HL-60 (cell line): Measurements from ENCODE around the gene ZNF708.
"Not testable (repeated sequence)": the region's sequence is repeated elsewhere in the genome, so short reads cannot be mapped to it uniquely, and the experiment has no call there.

Source experiments
- DNase-seq, 2 experiments: peaks; one replicate each; pipeline ENCODE4 v3.0.0-alpha.2; 2010 to 2020; ENCODE audit warnings: low read depth in 1 of 2, low spot score in 1 of 2
- H3K27ac ChIP-seq: fragments of 250-450 bp; sonication (Bioruptor Pico); replicated peaks from 2 replicates; pipeline ENCODE4 v1.5.1; 2020; ENCODE audit warnings: mild to moderate bottlenecking, moderate library complexity
- H3K27me3 ChIP-seq: fragments of 250-450 bp; sonication (Bioruptor Pico); 2 replicates; pipeline ENCODE4 v1.5.1; 2021; ENCODE audit warnings: mild to moderate bottlenecking, moderate library complexity; ENCODE audit not compliant: insufficient read depth, poor library complexity, severe bottlenecking
- H3K4me3 ChIP-seq: replicated peaks from 2 replicates; pipeline ENCODE4 v1.5.1; 2011; ENCODE audit warnings: mild to moderate bottlenecking, control low read depth, low read length; ENCODE audit not compliant: insufficient read depth
- GABPA ChIP-seq: IDR thresholded peaks from 2 replicates; pipeline ENCODE4 v1.6.1; 2012; ENCODE audit warnings: low read depth
- POLR2AphosphoS5 ChIP-seq: IDR thresholded peaks from 2 replicates; pipeline ENCODE4 v1.6.1; 2012; ENCODE audit warnings: low read depth
- SPI1 ChIP-seq: IDR thresholded peaks from 2 replicates; pipeline ENCODE4 v1.6.1; 2012; ENCODE audit warnings: low read depth, mild to moderate bottlenecking, borderline replicate concordance
- TF ChIP-seq, protein P1 (sequence below): IDR thresholded peaks from one replicate; pipeline ENCODE4 v1.5.1; 2011; ENCODE audit warnings: low read length, control low read depth, inconsistent platforms; ENCODE audit not compliant: insufficient read depth
- TF ChIP-seq, protein P2 (sequence below): IDR thresholded peaks from 2 replicates; pipeline ENCODE4 v1.6.1; 2012; ENCODE audit warnings: low read depth; ENCODE audit not compliant: insufficient replicate concordance

Gene ZNF708

DNA sequence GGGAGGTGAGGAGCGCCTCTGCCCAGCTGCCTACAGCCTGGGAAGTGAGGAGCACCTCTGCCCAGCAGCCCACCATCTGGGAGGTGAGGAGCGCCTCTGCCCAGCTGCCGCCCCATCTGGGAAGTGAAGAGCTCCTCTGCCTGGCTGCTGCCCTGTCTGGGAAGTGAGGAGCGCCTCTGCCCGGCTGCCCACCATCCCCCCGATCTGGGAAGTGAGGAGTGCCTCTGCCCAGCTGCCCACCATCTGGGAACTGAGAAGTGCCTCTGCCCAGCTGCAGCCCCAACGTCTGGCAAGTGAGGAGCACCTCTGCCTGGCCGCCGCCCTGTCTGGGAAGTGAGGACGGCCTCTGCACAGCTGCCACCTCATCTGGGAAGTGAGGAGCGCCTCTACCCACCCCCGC lies 64.3 kb downstream of the ZNF708 start:
- Histone ChIP-seq H3K4me3 (no peak overlapping the region), H3K27me3 (no peaks in the 10 kb centered on the region), H3K27ac (no peak overlapping the region)
- TF ChIP-seq, protein P1, sequence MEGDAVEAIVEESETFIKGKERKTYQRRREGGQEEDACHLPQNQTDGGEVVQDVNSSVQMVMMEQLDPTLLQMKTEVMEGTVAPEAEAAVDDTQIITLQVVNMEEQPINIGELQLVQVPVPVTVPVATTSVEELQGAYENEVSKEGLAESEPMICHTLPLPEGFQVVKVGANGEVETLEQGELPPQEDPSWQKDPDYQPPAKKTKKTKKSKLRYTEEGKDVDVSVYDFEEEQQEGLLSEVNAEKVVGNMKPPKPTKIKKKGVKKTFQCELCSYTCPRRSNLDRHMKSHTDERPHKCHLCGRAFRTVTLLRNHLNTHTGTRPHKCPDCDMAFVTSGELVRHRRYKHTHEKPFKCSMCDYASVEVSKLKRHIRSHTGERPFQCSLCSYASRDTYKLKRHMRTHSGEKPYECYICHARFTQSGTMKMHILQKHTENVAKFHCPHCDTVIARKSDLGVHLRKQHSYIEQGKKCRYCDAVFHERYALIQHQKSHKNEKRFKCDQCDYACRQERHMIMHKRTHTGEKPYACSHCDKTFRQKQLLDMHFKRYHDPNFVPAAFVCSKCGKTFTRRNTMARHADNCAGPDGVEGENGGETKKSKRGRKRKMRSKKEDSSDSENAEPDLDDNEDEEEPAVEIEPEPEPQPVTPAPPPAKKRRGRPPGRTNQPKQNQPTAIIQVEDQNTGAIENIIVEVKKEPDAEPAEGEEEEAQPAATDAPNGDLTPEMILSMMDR: no peak
- TF ChIP-seq, protein P2, sequence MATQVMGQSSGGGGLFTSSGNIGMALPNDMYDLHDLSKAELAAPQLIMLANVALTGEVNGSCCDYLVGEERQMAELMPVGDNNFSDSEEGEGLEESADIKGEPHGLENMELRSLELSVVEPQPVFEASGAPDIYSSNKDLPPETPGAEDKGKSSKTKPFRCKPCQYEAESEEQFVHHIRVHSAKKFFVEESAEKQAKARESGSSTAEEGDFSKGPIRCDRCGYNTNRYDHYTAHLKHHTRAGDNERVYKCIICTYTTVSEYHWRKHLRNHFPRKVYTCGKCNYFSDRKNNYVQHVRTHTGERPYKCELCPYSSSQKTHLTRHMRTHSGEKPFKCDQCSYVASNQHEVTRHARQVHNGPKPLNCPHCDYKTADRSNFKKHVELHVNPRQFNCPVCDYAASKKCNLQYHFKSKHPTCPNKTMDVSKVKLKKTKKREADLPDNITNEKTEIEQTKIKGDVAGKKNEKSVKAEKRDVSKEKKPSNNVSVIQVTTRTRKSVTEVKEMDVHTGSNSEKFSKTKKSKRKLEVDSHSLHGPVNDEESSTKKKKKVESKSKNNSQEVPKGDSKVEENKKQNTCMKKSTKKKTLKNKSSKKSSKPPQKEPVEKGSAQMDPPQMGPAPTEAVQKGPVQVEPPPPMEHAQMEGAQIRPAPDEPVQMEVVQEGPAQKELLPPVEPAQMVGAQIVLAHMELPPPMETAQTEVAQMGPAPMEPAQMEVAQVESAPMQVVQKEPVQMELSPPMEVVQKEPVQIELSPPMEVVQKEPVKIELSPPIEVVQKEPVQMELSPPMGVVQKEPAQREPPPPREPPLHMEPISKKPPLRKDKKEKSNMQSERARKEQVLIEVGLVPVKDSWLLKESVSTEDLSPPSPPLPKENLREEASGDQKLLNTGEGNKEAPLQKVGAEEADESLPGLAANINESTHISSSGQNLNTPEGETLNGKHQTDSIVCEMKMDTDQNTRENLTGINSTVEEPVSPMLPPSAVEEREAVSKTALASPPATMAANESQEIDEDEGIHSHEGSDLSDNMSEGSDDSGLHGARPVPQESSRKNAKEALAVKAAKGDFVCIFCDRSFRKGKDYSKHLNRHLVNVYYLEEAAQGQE: no peak
- TF ChIP-seq POLR2AphosphoS5 (no peak), GABPA (no peak), SPI1 (no peak)
- no peak for DNase-seq

- Histone ChIP-seq H3K27ac (no peak overlapping the region), H3K4me3 (no peak overlapping the region), H3K27me3 (no peaks in the 10 kb centered on the region)
- no peak for DNase-seq
- no peak for TF ChIP-seq POLR2AphosphoS5
Measured at GRCh38 chr19:21264416-21264815, 64.8 kb downstream of the ZNF708 start.

DNA sequence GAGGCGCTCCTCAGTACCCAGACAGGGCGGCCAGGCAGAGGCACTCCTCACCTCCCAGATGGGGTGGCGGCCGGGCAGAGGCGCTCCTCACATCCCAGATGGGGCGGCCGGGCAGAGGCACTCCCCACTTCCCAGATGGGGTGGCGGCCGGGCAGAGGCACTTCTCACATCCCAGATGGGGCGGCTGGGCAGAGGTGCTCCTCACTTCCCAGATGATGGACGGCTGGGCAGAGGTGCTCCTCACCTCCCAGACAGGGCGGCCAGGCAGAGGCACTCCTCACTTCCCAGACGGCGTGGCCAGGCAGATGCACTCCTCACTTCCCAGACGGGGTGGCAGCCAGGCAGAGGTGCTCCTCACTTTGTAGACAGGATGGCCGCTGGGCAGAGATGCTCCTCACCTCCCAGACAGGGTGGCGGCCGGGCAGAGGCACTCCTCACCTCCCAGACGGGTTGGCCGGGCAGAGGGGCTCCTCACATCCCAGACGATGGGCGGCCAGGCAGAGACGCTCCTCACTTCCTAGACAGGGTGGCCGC lies 68.3 kb downstream of the ZNF708 start:
- not testable (repeated sequence) for H3K4me3 ChIP-seq, DNase-seq, H3K27ac ChIP-seq, H3K27me3 ChIP-seq

DNA sequence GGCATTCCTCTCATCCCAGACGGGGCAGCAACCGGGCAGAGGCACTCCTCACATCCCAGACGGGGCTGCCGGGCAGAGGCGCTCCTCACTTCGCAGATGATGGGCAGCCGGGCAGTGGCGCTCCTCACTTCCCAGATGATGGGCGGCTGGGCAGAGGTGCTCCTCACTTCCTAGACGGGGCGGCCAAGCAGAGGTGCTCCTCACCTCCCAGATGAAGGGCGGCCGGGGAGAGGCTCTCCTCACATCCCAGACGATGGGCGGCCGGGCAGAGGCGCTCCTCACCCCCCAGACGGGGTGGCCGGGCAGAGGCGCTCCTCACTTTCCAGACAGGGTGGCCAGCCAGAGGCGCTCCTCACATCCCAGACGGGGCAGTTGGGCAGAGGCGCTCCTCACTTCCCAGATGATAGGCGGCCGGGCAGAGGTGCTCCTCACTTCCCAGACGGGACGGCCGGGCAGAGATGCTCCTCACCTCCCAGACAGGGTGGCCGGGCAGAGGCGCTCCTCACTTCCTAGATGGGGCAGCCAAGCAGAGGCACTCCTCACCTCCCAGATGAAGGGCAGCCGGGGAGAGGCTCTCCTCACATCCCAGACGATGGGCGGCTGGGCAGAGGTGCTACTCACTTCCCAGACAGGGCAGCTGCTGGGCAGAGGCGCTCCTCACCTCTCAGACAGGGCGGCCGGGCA lies 68.9 kb downstream of the ZNF708 start:
- Histone ChIP-seq H3K4me3 (no peak overlapping the region), H3K27me3 (no peaks in the 10 kb centered on the region), H3K27ac (no peak overlapping the region)
- no peak for DNase-seq
- TF ChIP-seq POLR2AphosphoS5 (no peak), GABPA (no peak), SPI1 (no peak)
- TF ChIP-seq, protein P2: no peak
- TF ChIP-seq, protein P1: no peak

DNA sequence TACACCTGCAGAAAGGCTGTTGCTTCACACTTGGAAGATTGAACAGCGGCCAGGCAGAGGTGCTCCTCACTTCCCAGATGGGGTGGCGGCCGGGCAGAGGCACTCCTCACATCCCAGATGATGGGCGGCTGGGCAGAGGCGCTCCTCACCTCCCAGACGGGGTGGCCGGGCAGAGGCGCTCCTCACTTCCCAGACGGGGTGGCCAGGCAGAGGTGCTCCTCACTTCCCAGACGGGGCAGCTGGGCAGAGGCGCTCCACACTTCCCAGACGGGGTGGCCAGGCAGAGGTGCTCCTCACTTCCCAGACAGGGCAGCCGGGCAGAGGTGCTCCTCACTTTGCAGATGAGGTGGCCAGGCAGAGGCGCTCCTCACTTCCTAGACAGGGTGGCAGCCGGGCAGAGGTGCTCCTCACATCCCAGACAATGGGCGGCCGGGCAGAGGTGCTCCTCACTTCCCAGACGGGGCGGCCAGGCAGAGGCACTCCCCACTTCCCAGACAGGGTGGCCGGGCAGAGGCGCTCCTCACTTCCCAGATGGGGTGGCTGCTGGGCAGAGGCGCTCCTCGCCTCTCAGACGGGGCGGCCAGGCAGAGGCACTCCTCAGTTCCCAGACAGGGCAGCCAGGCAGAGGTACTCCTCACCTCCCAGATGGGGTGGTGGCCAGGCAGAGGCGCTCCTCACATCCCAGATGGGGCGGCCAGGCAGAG lies 69.6 kb downstream of the ZNF708 start:
- H3K4me3 ChIP-seq, H3K27me3 ChIP-seq, H3K27ac ChIP-seq, DNase-seq: not testable (repeated sequence)
